GM23338 (cell line): ENCODE data around the gene FAM177A1. TPM values are rescaled to one million over a fixed set of nuclear protein-coding genes. Genes with fewer than 3 reads are reported as not detected.

ENCODE experiments used
- ATAC-seq: fragments of 200-7000 bp; cut with Tn5 transposase; 3 replicates; pipeline ENCODE4 v1.9.1; 2020
- DNase-seq: peaks from one replicate; pipeline ENCODE4 v3.0.0-alpha.2; 2015; ENCODE audit warnings: low spot score
- H2AFZ ChIP-seq: fragments of 200-600 bp; sonication (generic); 2 replicates; pipeline ENCODE4 v1.8.0; 2016; ENCODE audit warnings: antibody characterized with exemption, mild to moderate bottlenecking, moderate library complexity
- H3F3A ChIP-seq: fragments of 200-600 bp; sonication (generic); replicated peaks from 2 replicates; pipeline ENCODE4 v1.8.0; 2017; ENCODE audit warnings: antibody characterized with exemption, mixed run types, low read depth
- H3K27ac ChIP-seq: fragments of 200-600 bp; sonication (generic); 2 replicates; pipeline ENCODE4 v1.6.1; 2016; ENCODE audit warnings: low read depth
- H3K27me3 ChIP-seq: fragments of 200-600 bp; sonication (generic); 2 replicates; pipeline ENCODE4 v1.8.0; 2016; ENCODE audit warnings: mild to moderate bottlenecking, mixed run types, moderate library complexity; ENCODE audit not compliant: insufficient read depth
- H3K36me3 ChIP-seq: fragments of 200-600 bp; sonication (generic); 2 replicates; pipeline ENCODE4 v1.8.0; 2016; ENCODE audit warnings: mild to moderate bottlenecking; ENCODE audit not compliant: insufficient read depth
- H3K4me1 ChIP-seq: fragments of 200-600 bp; sonication (generic); 2 replicates; pipeline ENCODE4 v1.8.0; 2016; ENCODE audit warnings: mild to moderate bottlenecking, moderate library complexity; ENCODE audit not compliant: insufficient read depth
- H3K4me2 ChIP-seq: fragments of 200-600 bp; sonication (generic); 2 replicates; pipeline ENCODE4 v1.7.1; 2017; ENCODE audit warnings: mixed run types
- H3K4me3 ChIP-seq: fragments of 200-600 bp; sonication (generic); 2 replicates; pipeline ENCODE4 v1.6.1; 2016; ENCODE audit warnings: mixed run types
- H3K79me2 ChIP-seq: fragments of 200-600 bp; sonication (generic); replicated peaks from 2 replicates; pipeline ENCODE4 v1.8.0; 2017; ENCODE audit warnings: mild to moderate bottlenecking; ENCODE audit not compliant: insufficient read depth
- H3K9me2 ChIP-seq: fragments of 200-600 bp; sonication (generic); 2 replicates; pipeline ENCODE4 v1.8.0; 2017; ENCODE audit not compliant: insufficient read depth
- H4K20me1 ChIP-seq: fragments of 200-600 bp; sonication (generic); replicated peaks from 2 replicates; pipeline ENCODE4 v1.8.0; 2017; ENCODE audit warnings: mild to moderate bottlenecking; ENCODE audit not compliant: insufficient read depth
- H3K27ac Mint-ChIP-seq: 2 replicates; pipeline ENCODE4 v1.8.0; 2020; ENCODE audit warnings: inconsistent platforms, mild to moderate bottlenecking, moderate library complexity, mixed read lengths
- H3K27me3 Mint-ChIP-seq: 3 replicates; pipeline ENCODE4 v1.8.0; 2022; ENCODE audit warnings: low read depth, mild to moderate bottlenecking, moderate library complexity, mixed read lengths, inconsistent platforms; ENCODE audit not compliant: insufficient read depth, poor library complexity
- H3K36me3 Mint-ChIP-seq: 3 replicates; pipeline ENCODE4 v1.8.0; 2021; ENCODE audit warnings: low read depth, mild to moderate bottlenecking, inconsistent platforms, moderate library complexity, mixed read lengths
- H3K4me1 Mint-ChIP-seq: 3 replicates; pipeline ENCODE4 v1.8.0; 2020; ENCODE audit warnings: mild to moderate bottlenecking, inconsistent platforms, mixed read lengths
- H3K4me3 Mint-ChIP-seq: 3 replicates; pipeline ENCODE4 v1.8.0; 2021; ENCODE audit warnings: moderate library complexity, mild to moderate bottlenecking, inconsistent platforms, mixed read lengths
- H3K9me3 Mint-ChIP-seq: 3 replicates; pipeline ENCODE4 v1.8.0; 2020; ENCODE audit warnings: moderate library complexity, mild to moderate bottlenecking, inconsistent platforms, mixed read lengths
- CREB1 ChIP-seq: fragments of 250-450 bp; sonication (Bioruptor Pico); IDR thresholded peaks from 2 replicates; pipeline ENCODE4 v1.5.0; 2020; ENCODE audit warnings: low read depth, mild to moderate bottlenecking, moderate library complexity
- EZH2 ChIP-seq: fragments of 200-600 bp; sonication (generic); IDR thresholded peaks from one replicate; pipeline ENCODE4 v1.8.0; 2017; ENCODE audit warnings: antibody characterized with exemption, mild to moderate bottlenecking, low read depth; ENCODE audit not compliant: unreplicated experiment
- EZH2phosphoT487 ChIP-seq: fragments of 200-600 bp; sonication (generic); IDR thresholded peaks from one replicate; pipeline ENCODE4 v1.8.1; 2018; ENCODE audit warnings: antibody characterized with exemption; ENCODE audit not compliant: unreplicated experiment
- JUNB ChIP-seq: IDR thresholded peaks from one replicate; pipeline ENCODE4 v1.6.1; 2016; ENCODE audit warnings: antibody characterized with exemption; ENCODE audit not compliant: unreplicated experiment
- NANOG ChIP-seq: IDR thresholded peaks from 2 replicates; pipeline ENCODE4 v1.6.1; 2016; ENCODE audit warnings: antibody characterized with exemption, borderline replicate concordance
- POLR2AphosphoS5 ChIP-seq: IDR thresholded peaks from 2 replicates; pipeline ENCODE4 v1.6.1; 2016; ENCODE audit warnings: antibody characterized with exemption, low read depth
- ZNF331 ChIP-seq: fragments of 250-450 bp; sonication (Bioruptor Pico); IDR thresholded peaks from 2 replicates; pipeline ENCODE4 v1.5.0; 2020; ENCODE audit warnings: low read depth, mild to moderate bottlenecking, moderate library complexity
- polyA plus RNA-seq: library from polyadenylated mRNA; unstranded; fragments of >200 nt; fragmentation: Nextera tagmentation; extraction: Ambion mirVana; gene quantifications from 2 replicates; pipeline ENCODE4 v1.2.1, GENCODE V29; 2016
- total RNA-seq: library from RNA; depleted of rRNA; stranded (reverse); fragments of >200 nt; shearing (Covaris generic); gene quantifications from 2 replicates; pipeline ENCODE4 v1.2.3, GENCODE V29; 2014
- TF ChIP-seq, protein P1 (sequence below): IDR thresholded peaks from one replicate; pipeline ENCODE4 v1.6.1; 2018; ENCODE audit warnings: antibody characterized with exemption; ENCODE audit not compliant: unreplicated experiment
- TF ChIP-seq, protein P2 (sequence below): fragments of 250-450 bp; sonication (Bioruptor Pico); IDR thresholded peaks from 2 replicates; pipeline ENCODE4 v1.5.0; 2020; ENCODE audit warnings: mild to moderate bottlenecking, moderate library complexity

The FAM177A1 gene
- total and polyA plus RNA-seq, 2 experiments from 2014 or later: 22.8 to 72.5 TPM

DNA sequence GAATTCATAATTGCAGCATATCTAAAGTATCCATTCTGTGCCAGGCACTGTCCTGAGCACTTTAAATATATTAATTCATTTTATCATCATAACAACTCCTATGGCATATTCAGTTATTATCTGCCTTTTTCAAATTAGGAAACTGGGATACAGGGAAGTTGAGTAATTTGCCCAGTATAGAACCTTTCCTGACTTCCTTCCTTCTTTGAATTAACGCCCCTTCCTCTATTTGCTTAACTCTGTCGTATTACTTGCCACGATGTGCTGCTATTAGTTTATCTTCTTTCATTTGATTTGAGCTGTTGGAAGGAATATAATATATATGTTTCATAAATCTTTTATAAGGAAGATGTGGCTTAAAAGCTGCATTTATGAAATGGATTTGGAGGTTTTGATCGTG is 25.4 kb upstream of the FAM177A1 start:
- Histone ChIP-seq H3K4me2 (no peak overlapping the region), H3F3A (no peaks in the 10 kb centered on the region), H3K9me2 (no peaks in the 10 kb centered on the region), H2AFZ (no peak overlapping the region), H3K27me3 (no peaks in the 10 kb centered on the region), H3K4me3 (no peak overlapping the region), H3K79me2 (no peaks in the 10 kb centered on the region), H3K36me3 (peaks cover 52% of the 10 kb centered on the region), H4K20me1 (peaks cover 14% of the 10 kb centered on the region), H3K4me1 (no peaks in the 10 kb centered on the region), H3K27ac (no peak overlapping the region)
- DNase-seq: no peak
- Mint-ChIP-seq H3K9me3 (no peaks in the 10 kb centered on the region), H3K27ac (no peak overlapping the region), H3K27me3 (peaks cover 2% of the 10 kb centered on the region), H3K36me3 (peaks cover 38% of the 10 kb centered on the region), H3K4me1 (no peaks in the 10 kb centered on the region), H3K4me3 (no peak overlapping the region)
- ATAC-seq: no peak
- TF ChIP-seq ZNF331 (CRISPR knock-in tag): no peak
- TF ChIP-seq NANOG: no peak
- no peak for TF ChIP-seq EZH2
- no peak for TF ChIP-seq JUNB
- TF ChIP-seq, protein P1, sequence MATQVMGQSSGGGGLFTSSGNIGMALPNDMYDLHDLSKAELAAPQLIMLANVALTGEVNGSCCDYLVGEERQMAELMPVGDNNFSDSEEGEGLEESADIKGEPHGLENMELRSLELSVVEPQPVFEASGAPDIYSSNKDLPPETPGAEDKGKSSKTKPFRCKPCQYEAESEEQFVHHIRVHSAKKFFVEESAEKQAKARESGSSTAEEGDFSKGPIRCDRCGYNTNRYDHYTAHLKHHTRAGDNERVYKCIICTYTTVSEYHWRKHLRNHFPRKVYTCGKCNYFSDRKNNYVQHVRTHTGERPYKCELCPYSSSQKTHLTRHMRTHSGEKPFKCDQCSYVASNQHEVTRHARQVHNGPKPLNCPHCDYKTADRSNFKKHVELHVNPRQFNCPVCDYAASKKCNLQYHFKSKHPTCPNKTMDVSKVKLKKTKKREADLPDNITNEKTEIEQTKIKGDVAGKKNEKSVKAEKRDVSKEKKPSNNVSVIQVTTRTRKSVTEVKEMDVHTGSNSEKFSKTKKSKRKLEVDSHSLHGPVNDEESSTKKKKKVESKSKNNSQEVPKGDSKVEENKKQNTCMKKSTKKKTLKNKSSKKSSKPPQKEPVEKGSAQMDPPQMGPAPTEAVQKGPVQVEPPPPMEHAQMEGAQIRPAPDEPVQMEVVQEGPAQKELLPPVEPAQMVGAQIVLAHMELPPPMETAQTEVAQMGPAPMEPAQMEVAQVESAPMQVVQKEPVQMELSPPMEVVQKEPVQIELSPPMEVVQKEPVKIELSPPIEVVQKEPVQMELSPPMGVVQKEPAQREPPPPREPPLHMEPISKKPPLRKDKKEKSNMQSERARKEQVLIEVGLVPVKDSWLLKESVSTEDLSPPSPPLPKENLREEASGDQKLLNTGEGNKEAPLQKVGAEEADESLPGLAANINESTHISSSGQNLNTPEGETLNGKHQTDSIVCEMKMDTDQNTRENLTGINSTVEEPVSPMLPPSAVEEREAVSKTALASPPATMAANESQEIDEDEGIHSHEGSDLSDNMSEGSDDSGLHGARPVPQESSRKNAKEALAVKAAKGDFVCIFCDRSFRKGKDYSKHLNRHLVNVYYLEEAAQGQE: no peak
- TF ChIP-seq, protein P2, sequence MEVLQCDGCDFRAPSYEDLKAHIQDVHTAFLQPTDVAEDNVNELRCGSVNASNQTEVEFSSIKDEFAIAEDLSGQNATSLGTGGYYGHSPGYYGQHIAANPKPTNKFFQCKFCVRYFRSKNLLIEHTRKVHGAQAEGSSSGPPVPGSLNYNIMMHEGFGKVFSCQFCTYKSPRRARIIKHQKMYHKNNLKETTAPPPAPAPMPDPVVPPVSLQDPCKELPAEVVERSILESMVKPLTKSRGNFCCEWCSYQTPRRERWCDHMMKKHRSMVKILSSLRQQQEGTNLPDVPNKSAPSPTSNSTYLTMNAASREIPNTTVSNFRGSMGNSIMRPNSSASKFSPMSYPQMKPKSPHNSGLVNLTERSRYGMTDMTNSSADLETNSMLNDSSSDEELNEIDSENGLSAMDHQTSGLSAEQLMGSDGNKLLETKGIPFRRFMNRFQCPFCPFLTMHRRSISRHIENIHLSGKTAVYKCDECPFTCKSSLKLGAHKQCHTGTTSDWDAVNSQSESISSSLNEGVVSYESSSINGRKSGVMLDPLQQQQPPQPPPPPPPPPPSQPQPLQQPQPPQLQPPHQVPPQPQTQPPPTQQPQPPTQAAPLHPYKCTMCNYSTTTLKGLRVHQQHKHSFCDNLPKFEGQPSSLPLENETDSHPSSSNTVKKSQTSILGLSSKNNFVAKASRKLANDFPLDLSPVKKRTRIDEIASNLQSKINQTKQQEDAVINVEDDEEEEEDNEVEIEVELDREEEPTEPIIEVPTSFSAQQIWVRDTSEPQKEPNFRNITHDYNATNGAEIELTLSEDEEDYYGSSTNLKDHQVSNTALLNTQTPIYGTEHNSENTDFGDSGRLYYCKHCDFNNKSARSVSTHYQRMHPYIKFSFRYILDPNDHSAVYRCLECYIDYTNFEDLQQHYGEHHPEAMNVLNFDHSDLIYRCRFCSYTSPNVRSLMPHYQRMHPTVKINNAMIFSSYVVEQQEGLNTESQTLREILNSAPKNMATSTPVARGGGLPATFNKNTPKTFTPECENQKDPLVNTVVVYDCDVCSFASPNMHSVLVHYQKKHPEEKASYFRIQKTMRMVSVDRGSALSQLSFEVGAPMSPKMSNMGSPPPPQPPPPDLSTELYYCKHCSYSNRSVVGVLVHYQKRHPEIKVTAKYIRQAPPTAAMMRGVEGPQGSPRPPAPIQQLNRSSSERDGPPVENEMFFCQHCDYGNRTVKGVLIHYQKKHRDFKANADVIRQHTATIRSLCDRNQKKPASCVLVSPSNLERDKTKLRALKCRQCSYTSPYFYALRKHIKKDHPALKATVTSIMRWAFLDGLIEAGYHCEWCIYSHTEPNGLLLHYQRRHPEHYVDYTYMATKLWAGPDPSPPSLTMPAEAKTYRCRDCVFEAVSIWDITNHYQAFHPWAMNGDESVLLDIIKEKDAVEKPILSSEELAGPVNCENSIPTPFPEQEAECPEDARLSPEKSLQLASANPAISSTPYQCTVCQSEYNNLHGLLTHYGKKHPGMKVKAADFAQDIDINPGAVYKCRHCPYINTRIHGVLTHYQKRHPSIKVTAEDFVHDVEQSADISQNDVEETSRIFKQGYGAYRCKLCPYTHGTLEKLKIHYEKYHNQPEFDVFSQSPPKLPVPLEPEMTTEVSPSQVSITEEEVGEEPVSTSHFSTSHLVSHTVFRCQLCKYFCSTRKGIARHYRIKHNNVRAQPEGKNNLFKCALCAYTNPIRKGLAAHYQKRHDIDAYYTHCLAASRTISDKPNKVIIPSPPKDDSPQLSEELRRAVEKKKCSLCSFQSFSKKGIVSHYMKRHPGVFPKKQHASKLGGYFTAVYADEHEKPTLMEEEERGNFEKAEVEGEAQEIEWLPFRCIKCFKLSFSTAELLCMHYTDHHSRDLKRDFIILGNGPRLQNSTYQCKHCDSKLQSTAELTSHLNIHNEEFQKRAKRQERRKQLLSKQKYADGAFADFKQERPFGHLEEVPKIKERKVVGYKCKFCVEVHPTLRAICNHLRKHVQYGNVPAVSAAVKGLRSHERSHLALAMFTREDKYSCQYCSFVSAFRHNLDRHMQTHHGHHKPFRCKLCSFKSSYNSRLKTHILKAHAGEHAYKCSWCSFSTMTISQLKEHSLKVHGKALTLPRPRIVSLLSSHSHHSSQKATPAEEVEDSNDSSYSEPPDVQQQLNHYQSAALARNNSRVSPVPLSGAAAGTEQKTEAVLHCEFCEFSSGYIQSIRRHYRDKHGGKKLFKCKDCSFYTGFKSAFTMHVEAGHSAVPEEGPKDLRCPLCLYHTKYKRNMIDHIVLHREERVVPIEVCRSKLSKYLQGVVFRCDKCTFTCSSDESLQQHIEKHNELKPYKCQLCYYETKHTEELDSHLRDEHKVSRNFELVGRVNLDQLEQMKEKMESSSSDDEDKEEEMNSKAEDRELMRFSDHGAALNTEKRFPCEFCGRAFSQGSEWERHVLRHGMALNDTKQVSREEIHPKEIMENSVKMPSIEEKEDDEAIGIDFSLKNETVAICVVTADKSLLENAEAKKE (CRISPR knock-in tag): no peak
- TF ChIP-seq POLR2AphosphoS5: no peak
- no peak for TF ChIP-seq EZH2phosphoT487
- no peak for TF ChIP-seq CREB1 (CRISPR knock-in tag)
